HepG2 (cell line): ENCODE measurements around the gene C20orf96. TPM values are rescaled to one million over a fixed set of nuclear protein-coding genes. Genes with fewer than 3 reads are reported as not detected.

ENCODE experiments used
- EP300 ChIP-seq, 3 experiments: sonication (generic) in 1 of 3; formaldehyde crosslinking in 1 of 3; IDR thresholded peaks; 2 replicates each; pipeline versions ENCODE4 v1.5.1 to v1.6.1; 2011 to 2020; ENCODE audit warnings: low read depth in 2 of 3, low read length in 2 of 3, borderline replicate concordance in 1 of 3, improper control_type of control experiment in 1 of 3, mild to moderate bottlenecking in 1 of 3, missing genetic modification reagents in 1 of 3, moderate library complexity in 1 of 3
- HOXA9 ChIP-seq: sonication (generic); formaldehyde crosslinking; IDR thresholded peaks from 2 replicates; pipeline ENCODE4 v1.8.1; 2022; ENCODE audit warnings: missing genetic modification reagents, mild to moderate bottlenecking, moderate library complexity, borderline replicate concordance
- RFXAP ChIP-seq: sonication (generic); formaldehyde crosslinking; IDR thresholded peaks from 2 replicates; pipeline ENCODE4 v1.4.0; 2020; ENCODE audit warnings: missing genetic modification reagents, borderline replicate concordance
- YEATS2 ChIP-seq: sonication (generic); formaldehyde crosslinking; IDR thresholded peaks from 2 replicates; pipeline ENCODE4 v1.4.0; 2020; ENCODE audit warnings: missing genetic modification reagents, borderline replicate concordance
- ZKSCAN8 ChIP-seq: IDR thresholded peaks from 2 replicates; pipeline ENCODE4 v1.6.1; 2016; ENCODE audit warnings: borderline replicate concordance, missing genetic modification reagents, missing compliant biosample characterization
- ZNF225 ChIP-seq: sonication (generic); formaldehyde crosslinking; IDR thresholded peaks from 2 replicates; pipeline ENCODE4 v1.4.0; 2020; ENCODE audit warnings: mild to moderate bottlenecking, missing genetic modification reagents
- ZNF230 ChIP-seq: sonication (generic); formaldehyde crosslinking; IDR thresholded peaks from 2 replicates; pipeline ENCODE4 v1.4.0; 2020; ENCODE audit warnings: mild to moderate bottlenecking, missing genetic modification reagents
- ZNF33A ChIP-seq: sonication (generic); formaldehyde crosslinking; IDR thresholded peaks from 2 replicates; pipeline ENCODE4 v1.5.1; 2020; ENCODE audit warnings: missing genetic modification reagents, mild to moderate bottlenecking, moderate library complexity, borderline replicate concordance
- ZNF792 ChIP-seq: IDR thresholded peaks from 2 replicates; pipeline ENCODE4 v1.6.1; 2016
- polyA plus RNA-seq, 8 experiments: library from polyadenylated mRNA; depleted of rRNA in 3 of 8; stranded (reverse) in 7 of 8; unstranded in 1 of 8; fragments of >200 nt; fragmentation: Illumina TruSeq in 4 of 8; extraction: Trizol in 4 of 8; gene quantifications; 2 replicates each; pipeline versions ENCODE4 v1.2.1 to v1.2.3, GENCODE V29; 2011 to 2016; ENCODE audit warnings: low read depth in 4 of 8, missing spikeins in 1 of 8, mixed read lengths in 1 of 8; ENCODE audit not compliant: insufficient read depth in 1 of 8
- total RNA-seq, 5 experiments: library from RNA; depleted of rRNA; stranded (reverse); fragments of >200 nt; fragmentation: Illumina TruSeq; extraction: Trizol; gene quantifications; 2 replicates each; pipeline ENCODE4 v1.2.3, GENCODE V29; 2016; ENCODE audit warnings: low read depth in 1 of 5
- TF ChIP-seq, protein P1 (sequence below), 2 experiments: fragments of 450-650 bp in 1 of 2; sonication (generic) in 1 of 2; formaldehyde crosslinking in 1 of 2; IDR thresholded peaks; 2 replicates each; pipeline versions ENCODE4 v1.6.1 to v1.8.0; 2016 to 2022; ENCODE audit warnings: antibody characterized with exemption in 1 of 2, mild to moderate bottlenecking in 1 of 2, missing genetic modification reagents in 1 of 2
- TF ChIP-seq, protein P2 (sequence below): sonication (generic); formaldehyde crosslinking; IDR thresholded peaks from 2 replicates; pipeline ENCODE4 v1.5.0; 2020; ENCODE audit warnings: mild to moderate bottlenecking, missing genetic modification reagents, moderate library complexity
- TF ChIP-seq, protein P3 (sequence below): sonication (generic); formaldehyde crosslinking; IDR thresholded peaks from 2 replicates; pipeline ENCODE4 v1.4.0; 2020; ENCODE audit warnings: mild to moderate bottlenecking, missing genetic modification reagents
- TF ChIP-seq, protein P4 (sequence below): sonication (generic); formaldehyde crosslinking; IDR thresholded peaks from 2 replicates; pipeline ENCODE4 v1.4.0; 2020; ENCODE audit warnings: missing genetic modification reagents

C20orf96 gene
- total and polyA plus RNA-seq, 2 of the 13 experiments (the other 11 are each of a cell fraction or from before 2014, with no cell fraction given): 3.8 to 20.6 TPM

DNA sequence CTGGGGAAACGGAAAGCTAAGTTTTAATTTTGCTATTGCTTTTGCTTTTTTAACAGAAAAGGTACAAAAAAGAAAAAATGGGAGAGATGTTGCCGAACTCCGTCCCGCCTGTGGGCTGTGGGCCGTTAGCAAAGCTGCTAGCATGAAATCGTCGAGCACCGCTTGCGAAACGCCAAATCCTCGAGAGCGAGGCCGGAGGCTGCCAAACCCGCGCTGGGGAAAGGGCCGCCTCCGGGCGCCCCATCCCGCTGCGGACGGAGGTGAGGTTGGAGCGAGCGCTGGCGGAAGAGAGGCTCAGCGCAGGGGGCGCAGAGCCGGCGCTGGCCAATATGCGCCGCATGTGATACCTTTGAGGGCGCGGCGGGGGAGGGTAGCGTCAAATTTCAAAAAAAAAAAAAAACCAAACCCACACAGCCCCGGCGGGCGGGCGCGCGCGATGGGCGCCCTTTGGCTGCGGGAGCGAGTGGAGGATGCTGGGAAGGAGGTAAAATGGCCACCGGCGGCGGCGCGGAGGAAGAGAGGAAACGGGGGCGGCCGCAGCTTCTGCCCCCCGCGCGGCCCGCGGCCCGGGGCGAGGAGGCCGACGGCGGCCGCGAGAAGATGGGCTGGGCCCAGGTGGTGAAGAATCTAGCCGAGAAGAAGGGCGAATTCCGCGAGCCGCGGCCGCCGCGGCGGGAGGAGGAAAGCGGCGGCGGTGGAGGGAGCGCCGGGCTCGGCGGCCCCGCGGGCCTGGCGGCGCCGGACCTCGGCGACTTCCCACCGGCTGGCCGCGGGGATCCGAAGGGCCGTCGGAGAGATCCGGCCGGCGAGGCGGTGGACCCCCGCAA lies 6.8 kb upstream of the C20orf96 start, which contains the start of gene ZCCHC3 (continued):
- TF ChIP-seq, protein P1, sequence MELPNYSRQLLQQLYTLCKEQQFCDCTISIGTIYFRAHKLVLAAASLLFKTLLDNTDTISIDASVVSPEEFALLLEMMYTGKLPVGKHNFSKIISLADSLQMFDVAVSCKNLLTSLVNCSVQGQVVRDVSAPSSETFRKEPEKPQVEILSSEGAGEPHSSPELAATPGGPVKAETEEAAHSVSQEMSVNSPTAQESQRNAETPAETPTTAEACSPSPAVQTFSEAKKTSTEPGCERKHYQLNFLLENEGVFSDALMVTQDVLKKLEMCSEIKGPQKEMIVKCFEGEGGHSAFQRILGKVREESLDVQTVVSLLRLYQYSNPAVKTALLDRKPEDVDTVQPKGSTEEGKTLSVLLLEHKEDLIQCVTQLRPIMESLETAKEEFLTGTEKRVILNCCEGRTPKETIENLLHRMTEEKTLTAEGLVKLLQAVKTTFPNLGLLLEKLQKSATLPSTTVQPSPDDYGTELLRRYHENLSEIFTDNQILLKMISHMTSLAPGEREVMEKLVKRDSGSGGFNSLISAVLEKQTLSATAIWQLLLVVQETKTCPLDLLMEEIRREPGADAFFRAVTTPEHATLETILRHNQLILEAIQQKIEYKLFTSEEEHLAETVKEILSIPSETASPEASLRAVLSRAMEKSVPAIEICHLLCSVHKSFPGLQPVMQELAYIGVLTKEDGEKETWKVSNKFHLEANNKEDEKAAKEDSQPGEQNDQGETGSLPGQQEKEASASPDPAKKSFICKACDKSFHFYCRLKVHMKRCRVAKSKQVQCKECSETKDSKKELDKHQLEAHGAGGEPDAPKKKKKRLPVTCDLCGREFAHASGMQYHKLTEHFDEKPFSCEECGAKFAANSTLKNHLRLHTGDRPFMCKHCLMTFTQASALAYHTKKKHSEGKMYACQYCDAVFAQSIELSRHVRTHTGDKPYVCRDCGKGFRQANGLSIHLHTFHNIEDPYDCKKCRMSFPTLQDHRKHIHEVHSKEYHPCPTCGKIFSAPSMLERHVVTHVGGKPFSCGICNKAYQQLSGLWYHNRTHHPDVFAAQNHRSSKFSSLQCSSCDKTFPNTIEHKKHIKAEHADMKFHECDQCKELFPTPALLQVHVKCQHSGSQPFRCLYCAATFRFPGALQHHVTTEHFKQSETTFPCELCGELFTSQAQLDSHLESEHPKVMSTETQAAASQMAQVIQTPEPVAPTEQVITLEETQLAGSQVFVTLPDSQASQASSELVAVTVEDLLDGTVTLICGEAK (IDR thresholded peaks at IDR 0.05): no peak
- TF ChIP-seq, protein P1 (CRISPR knock-in tag; IDR thresholded peaks at IDR 0.05): peak; percentile 96
- TF ChIP-seq ZNF225 (CRISPR knock-in tag) (peak; percentile 92), ZNF792 (peak; percentile 99), ZNF33A (CRISPR knock-in tag) (peak; percentile 99), EP300 (IDR thresholded peaks at IDR 0.05; ENCODE audit: low read depth in 2 of 2, low read length in 2 of 2) (peak; percentile 75 to 92), EP300 (CRISPR knock-in tag; IDR thresholded peaks at IDR 0.05; ENCODE audit: borderline replicate concordance) (peak; percentile 85), ZKSCAN8 (CRISPR knock-in tag) (peak; percentile 95; the same call in 1 of the 2 replicates), YEATS2 (peak; percentile 92; the same call in 1 of the 2 replicates), ZNF230 (peak; percentile 90; the same call in 1 of the 2 replicates), HOXA9 (peak; percentile 79; the same call in 1 of the 2 replicates), RFXAP (CRISPR knock-in tag) (peak; percentile 98)
- TF ChIP-seq, protein P2, sequence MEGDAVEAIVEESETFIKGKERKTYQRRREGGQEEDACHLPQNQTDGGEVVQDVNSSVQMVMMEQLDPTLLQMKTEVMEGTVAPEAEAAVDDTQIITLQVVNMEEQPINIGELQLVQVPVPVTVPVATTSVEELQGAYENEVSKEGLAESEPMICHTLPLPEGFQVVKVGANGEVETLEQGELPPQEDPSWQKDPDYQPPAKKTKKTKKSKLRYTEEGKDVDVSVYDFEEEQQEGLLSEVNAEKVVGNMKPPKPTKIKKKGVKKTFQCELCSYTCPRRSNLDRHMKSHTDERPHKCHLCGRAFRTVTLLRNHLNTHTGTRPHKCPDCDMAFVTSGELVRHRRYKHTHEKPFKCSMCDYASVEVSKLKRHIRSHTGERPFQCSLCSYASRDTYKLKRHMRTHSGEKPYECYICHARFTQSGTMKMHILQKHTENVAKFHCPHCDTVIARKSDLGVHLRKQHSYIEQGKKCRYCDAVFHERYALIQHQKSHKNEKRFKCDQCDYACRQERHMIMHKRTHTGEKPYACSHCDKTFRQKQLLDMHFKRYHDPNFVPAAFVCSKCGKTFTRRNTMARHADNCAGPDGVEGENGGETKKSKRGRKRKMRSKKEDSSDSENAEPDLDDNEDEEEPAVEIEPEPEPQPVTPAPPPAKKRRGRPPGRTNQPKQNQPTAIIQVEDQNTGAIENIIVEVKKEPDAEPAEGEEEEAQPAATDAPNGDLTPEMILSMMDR (CRISPR knock-in tag): peak; percentile 74
- TF ChIP-seq, protein P3, sequence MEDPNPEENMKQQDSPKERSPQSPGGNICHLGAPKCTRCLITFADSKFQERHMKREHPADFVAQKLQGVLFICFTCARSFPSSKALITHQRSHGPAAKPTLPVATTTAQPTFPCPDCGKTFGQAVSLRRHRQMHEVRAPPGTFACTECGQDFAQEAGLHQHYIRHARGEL: peak; percentile 96
- TF ChIP-seq, protein P4, sequence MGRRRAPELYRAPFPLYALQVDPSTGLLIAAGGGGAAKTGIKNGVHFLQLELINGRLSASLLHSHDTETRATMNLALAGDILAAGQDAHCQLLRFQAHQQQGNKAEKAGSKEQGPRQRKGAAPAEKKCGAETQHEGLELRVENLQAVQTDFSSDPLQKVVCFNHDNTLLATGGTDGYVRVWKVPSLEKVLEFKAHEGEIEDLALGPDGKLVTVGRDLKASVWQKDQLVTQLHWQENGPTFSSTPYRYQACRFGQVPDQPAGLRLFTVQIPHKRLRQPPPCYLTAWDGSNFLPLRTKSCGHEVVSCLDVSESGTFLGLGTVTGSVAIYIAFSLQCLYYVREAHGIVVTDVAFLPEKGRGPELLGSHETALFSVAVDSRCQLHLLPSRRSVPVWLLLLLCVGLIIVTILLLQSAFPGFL: peak; percentile 89; the same call in 1 of the 2 replicates
